OCI-M2 (cell line): Measurements from ENCODE around the gene NPEPPS.
"Not testable (repeated sequence)": the region's sequence is repeated elsewhere in the genome, so short reads cannot be mapped to it uniquely, and the experiment has no call there.

ENCODE experiments used
- DNase-seq: peaks from one replicate; lab custom pipeline; 2025; ENCODE audit not compliant: unreplicated experiment; lab: John Stamatoyannopoulos, UW

Gene NPEPPS

DNA sequence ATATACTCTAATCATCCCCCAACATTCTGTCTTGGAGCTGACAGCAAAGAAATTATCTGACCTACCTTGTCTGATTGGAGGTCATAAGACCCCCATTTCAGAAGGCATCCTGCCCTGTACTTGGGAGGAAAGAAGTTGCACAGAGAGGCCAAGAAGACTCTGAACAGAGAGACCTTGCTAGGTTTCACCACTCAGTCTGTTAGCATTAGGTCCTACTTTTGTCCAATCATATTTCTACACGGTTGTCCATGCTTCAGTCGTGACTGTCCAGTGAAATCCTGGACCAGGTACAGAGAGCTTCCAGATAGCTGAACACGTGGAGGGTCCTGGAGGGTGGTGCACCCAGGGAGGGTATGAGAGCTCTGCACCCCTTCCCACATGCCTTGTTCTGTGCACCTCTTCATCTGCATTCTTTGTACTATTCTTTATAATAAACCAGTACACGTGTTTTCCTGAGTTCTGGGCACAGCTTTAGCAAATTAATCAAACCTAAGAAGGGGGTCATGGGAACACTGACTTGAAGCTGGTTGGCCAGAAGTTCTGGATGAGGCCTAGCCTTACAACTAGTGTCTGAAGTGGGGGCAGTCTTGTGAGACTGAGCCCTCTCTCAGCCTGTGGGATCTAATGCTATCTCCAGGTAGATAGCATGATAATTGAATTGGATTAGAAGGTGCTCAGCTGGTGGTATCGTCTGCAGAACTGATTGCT, 30.9 kb downstream of the NPEPPS start:
- DNase-seq = not testable (repeated sequence)

DNA sequence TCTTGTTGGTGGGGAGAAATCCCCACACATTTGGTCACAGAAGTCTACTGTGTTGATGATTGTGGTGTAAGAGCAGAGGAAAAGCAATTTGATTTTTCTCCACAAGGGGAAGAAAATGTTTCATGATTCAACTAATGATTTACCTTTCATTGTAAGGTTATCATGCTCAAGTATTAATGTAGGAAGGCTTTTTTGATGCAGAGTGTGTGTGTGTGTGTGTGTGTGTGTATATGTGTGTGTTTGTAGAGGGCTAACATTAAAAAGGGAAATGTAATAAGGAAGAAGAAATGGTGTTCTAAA, 31.4 kb downstream of the NPEPPS start:
- DNase-seq = not testable (repeated sequence)

DNA sequence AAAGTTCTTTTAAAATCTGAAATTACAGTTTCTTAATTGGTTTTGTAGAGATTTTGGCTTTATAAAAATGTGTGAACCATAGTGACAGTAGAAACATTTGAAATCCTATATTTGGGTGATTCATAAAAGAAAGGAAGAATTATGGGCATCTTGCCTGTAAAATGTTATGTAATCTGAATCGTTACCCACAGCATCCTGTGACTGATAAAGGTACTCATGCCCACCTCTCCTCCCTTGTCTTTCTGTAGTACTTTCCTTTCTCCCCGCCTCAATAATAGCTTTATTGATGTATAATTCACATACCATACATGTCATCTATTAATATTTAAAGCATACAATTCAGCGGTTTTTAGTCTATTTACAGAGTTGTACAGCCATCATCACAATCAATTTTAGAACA, 36.4 kb downstream of the NPEPPS start:
- DNase-seq = not testable (repeated sequence)

DNA sequence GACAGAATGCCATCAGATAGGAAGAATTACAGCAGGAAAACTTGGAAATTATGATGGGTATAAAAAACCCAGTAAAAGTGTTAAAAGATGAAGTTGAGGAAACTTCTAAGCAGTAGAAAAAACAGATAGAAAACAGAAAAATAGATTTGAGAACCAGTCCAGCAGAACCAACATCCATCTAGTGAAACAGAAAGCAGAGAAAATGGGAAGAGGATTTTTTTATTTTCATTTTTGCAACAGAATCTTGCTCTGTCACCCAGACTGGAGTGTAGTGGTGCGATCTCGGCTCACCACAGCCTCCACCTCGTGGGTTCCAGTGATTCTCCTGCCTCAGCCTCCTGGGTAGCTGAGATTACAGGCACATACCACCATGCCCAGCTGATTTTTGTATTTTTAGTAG, 41.7 kb downstream of the NPEPPS start:
- not testable (repeated sequence) for DNase-seq

DNA sequence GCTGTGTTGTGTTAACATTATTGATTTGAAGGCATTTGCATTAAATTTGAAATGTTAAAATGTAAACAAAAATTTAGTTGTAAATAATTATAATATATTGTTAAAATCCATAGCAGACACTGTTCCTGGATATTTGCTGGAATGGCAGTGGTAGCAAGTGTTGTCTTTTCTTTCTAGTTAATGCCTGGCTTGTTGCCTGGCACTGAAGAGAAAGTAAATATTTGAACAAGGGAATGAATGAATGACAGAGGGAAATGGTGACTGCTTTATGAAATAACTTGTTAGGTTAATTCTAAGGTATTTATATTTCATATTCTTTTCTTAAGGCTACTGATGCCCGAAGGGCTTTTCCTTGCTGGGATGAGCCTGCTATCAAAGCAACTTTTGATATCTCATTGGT, 51.5 kb downstream of the NPEPPS start:
- not testable (repeated sequence) for DNase-seq

DNA sequence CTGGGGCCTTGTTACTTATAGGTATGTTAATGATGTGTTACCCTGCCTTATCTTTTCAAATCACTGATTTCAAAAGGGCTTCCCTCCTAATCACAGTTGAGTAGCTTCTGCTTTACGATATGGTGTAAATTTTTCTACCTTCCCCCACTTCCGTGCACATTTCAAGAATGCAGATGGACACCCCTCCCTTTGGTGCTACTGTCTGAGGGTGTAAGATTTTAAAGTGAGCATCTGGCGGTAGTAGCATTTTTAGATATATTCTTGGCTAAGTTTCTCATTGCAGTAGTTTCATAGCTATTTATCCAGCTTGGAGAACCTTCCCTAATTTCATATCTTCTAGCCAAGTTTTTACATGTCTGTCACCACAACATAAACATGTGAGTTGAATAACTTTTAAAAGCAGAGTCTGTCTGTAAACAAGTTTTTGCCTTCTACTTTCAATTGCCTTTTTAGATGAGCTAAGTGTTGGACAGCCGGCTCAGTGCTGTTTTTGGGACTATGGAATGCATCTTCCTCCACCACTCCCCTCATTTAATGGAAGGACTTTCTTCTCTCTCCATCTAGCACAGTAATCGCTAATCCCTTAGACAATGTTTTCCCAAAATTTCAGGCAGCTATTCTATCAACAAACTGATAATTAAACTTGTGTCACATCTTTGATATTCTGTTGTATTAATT, 55.6 kb downstream of the NPEPPS start:
- DNase-seq = not testable (repeated sequence)

DNA sequence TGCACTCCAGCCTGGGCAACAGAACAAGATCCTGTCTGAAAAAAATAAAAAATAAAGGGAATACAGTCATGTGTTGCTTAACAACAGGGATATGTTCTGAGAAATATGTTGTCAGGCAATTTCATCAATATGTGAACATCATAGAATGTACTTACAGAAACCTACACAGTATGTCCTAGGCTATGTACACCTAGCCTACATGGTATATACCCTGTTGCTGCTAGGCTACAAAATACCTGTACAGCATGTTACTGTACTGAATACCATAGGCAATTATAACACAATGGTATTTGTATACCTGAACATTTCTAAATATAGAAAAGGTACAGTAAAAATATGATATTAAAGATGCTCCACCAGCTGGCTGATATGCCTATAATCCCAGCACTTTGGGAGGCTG, 62.6 kb downstream of the NPEPPS start:
- not testable (repeated sequence) for DNase-seq

DNA sequence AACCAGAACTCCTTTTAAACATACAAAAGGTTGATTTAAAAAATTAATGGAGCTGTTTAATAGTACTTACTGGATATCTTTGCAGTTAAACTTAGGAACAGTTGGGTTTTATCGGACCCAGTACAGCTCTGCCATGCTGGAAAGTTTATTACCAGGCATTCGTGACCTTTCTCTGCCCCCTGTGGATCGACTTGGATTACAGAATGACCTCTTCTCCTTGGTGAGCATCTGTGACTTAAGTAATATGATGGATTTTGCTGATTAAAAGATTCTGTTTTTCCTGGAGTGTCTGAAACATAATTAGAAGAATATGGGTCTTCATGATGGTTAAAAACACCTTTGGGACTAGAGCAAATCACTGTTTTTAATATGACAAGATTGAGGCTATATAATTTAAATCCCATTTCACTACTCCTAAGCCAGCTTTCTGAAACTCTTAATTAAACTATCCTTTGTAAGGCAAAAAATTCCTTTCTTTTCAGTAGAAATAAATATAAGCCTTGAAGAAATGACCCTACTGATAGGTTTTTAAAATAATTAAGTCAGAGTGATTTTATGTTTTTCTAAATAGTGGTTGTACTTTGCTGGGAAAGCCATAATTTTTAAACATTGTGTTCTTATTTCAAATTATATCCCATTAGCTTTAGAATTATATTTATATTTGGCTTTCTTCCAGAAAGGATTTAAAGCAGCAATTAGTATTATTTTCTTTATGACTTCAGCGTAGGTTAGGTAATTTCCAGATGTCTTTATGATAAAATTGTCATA, 73.1 kb downstream of the NPEPPS start:
- DNase-seq = no peak

DNA sequence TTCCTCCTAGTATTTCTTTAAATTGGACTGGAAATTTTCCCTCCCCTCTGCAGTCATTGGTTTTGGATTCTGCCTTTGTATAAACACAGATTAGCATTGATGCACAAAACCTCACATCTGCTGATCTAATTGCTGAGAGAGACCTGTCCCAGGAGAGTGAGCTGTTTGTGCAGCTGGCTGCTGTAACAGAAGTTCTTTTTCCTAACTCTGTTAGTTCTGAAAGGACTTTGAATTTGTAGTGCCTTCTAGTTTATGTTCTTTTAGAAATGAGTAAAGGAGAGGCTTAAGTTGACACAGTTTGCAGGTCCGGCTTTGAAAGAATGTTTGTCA, 73.7 kb downstream of the NPEPPS start:
- DNase-seq = no peak

DNA sequence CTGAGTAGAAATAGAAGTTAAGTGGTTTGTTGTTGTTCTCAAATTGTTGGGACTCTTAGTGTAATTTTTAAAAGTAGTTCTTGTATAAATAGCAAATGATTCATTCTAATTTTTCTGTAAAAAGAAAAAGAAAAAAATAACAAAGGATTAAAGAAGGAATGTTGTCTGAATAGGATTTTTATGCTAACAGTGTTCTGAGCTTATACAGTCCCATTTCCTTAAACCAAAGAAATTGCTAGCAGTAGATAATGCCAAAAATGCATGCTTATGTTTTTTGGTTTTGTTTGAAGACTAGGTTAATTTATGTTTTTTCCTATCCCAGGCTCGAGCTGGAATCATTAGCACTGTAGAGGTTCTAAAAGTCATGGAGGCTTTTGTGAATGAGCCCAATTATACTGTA, 74.1 kb downstream of the NPEPPS start:
- no peak for DNase-seq

DNA sequence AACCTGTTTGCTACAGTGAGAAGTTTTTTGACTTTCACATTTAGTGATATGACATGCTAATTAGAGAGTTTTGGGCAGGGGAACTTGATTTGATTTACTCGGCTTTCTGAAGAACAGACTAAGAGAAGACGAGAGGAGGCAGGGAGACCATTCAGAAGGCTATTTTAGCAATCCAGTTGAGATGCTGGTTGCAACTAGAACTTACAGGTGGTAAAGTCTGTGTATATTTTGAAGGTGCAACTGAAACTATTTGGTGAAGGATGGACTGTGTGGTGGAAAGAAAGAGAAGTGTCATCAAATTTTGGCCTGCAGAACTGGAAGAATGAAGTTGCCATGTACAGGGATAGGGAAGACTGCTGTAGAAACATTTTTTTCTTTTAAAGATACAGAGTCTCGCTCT, 76.6 kb downstream of the NPEPPS start:
- DNase-seq = no peak

DNA sequence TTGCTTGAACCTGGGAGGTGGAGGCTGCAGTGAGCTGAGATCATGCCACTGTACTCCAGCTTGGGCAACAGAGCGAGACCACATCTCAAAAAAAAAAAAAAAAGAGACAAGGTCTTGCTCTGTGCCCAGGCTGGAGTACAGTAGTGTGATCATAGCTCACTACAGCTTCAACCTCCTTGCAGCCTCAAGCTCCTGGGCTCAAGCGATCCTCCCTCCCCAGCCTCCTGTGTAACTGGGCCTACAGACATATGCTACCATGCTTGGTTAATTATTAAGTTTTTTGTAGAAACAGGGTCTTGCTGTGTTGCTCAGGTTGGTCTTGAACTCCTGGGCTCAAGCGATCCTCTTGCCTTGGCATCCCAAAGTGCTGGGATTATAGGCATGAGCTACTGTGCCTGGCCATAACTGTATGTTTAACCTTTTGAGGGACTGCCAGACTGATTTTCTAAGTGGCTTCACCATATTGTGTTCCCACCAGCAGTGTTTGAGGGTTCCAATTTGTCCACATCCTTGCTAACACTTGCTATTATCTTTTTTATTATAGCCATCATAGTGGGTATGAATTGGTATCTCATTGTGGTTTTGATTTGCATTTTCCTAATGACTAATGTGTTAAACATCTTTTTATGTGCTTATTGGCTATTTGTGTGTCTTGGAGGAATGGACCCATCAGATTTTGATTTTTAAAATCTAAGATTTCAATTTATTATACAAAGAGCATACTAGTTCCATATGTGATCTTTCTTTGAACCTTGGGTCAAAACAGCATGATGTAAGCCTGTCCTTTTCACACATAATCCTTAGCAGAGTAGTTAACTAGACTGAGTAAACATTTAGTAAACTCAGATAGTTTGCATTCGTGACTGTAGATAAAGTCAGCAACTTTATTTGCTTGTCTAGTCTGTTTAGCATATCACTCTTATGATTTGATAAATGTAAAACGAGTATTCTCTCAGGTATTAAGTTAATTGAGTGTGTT, 80.8 kb downstream of the NPEPPS start:
- DNase-seq = no peak

DNA sequence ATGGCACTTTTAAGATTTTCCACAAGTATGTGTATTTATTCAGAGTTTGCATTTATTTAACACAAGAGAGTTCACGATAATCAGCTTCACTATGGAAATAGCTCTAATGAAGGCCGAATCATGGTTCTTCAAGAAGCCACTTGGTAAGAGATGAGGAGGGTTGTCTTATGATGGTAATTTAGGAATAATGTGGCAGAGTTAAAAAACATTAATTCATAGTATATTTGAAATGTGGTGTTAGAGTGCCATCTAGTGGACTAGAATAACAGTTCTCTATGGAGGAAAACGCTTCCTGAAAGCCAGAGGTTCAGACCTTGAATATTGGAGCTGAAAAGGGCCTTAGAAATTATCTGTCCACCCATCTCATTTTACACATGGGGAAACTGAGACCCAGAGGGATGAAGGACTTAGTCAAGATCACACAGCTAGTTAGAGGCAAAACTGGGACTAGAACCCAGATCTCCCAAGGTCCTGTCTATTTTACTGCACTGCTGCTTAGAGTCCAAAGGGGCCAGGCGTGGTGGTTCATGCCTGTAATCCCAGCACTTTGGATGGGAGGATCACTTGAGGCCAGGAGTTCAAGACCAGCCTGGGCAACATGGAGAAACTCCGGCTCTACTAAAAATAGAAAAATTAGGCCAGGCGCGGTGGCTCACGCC, 85.0 kb downstream of the NPEPPS start:
- DNase-seq = no peak

DNA sequence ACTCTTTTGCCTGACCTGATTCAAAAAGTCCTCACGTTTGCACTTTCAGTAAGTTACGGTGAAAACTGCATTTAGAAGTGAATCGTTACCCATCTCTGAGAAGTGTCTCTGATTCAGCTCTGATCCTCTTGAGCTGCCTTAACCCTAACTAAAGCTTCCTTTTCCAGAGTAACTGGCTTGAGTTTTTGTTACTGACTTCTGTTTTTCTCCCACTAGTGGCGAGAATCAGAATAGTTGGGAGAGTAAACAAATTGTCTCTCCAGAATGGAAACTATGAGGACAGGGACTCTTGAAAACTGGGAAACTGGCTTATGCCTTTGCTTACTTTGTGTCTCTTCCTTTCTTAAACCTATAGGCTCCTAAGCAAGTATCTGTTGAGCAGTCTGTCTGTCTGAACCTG, 87.5 kb downstream of the NPEPPS start:
- DNase-seq = no peak

DNA sequence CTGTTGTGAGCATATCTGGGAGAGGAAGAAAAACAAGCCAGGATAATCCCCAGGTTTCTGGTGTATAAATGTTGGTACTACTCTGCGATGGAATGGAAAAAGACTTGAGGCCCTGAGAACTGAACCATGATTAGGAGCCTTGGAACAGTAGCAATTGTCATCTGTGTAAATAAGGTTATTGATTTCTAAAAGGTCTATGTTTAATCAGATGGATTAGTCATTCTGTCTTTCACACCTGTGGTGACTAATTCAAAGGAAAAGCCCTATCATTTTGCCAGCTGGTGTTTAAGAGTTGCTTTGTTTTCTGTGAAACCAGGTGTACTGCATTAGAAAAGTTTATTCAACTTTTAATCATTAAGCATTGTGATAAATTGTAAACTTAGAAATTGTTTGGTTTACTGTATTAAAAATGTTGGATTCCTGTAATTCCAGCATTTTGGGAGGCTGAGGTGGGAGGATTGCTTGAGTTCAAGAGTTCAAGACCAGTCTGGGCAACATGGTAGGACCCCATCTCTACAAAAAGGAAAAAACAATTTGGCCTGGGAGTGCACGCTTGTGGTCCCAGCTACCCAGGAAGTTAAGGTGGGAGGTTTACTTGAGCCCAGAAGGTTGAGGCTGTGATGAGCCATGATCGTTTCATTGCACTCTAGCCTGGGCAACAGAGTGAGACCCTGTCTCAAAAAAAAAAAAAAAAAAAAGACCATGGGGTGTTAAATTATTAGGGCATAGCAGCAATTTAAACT, 89.8 kb downstream of the NPEPPS start:
- no peak for DNase-seq

DNA sequence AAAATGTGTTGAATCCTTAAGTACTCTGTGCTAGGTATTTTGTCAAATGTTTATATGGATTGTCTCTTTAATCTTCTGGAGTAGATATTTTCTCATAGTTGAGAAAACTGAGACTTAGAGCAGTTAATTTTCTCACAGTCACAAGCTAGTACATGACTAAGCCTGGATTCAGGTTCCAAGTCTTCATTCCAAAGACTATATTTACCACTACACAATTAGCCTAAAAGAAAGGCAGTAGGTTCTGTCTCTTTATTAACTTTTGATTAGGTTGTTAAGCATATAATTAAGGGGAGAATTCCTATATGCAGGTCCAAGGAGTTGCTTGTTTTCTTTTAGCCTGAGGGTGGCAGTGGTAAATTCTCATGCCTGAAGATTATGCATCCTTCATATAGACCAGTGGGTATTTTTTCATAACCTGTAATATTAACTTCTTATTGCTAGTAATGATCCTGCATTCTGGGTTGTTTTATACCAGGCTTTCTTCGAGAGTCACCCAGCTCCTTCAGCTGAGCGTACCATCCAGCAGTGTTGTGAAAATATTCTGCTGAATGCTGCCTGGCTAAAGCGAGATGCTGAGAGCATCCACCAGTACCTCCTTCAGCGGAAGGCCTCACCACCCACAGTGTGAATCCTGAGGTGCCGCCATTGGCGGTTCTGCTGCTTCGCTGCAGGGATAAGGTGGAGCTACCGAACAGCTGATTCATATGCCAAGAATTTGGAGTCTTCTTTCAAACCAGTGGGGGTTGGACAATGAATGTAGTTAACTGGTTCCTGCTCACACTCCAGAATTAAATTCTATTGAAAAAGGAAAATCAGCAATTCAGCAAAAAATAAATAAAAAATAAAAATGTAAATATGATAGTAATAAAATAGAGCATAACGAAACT, 90.6 kb downstream of the NPEPPS start:
- no peak for DNase-seq

DNA sequence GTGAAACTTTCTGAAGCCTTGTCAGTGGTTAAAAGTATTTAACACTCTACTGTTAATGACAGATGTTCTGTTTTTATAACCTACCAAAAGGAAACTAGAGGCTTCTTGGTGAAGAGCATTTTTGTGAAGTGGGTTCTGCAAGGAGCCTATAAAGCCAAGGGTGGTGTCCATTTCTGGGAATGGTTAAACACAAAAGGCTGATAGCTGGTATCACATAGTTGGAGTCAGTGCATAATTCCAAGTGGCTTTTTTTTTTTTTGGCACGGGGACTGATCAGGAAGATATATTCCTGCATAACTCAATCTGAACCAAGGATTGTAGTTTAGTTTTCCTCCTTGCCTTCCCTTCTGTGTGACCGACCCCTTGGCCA, 91.3 kb downstream of the NPEPPS start:
- DNase-seq = no peak

DNA sequence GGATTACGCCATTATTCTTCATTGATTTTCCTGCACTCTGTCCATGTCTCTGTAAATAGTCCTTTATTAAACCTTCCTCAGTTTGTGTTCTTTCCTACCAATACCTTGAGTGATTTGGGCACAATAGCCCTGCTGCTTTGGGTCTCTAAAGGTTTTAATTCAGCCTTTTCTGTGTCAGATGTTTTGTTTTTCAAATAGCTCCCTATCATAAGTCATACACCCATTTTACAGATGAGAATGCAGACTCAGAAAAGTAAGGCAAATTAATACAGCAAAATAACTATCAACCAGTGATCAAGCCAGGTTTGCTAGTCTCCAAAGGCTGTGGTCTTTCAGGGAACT, 93.8 kb downstream of the NPEPPS start:
- DNase-seq = no peak

DNA sequence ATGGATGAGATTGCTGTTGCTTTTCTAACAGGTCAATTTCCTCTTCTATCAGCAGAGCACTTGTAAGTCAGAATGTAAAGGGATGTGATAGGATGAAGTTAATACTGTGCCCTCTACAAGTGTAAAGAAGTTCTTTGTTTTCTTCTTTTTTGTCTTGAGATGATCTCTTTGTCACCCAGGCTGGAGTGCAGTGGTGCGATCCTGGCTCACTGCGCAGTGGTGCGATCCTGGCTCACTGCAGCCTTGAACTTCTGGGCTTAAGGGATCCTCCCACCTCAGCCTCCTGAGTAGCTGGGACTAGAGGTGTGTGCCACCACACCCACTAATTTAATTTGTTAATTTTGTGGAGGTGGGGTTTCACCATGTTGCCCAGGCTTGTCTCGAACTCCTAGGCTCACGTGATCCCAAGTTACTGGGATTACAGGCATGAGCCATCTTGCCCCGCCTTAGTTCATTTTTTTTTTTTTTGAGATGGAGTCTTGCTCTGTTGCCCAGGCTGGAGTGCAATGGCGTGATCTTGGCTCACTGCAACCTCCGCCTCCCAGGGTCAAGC, 97.2 kb downstream of the NPEPPS start:
- DNase-seq = no peak
